ENCODE data around the gene PSIP1.
"Not testable (repeated sequence)": the region's sequence is repeated elsewhere in the genome, so short reads cannot be mapped to it uniquely, and the experiment has no call there.

The PSIP1 gene

GRCh38 chr9:15510789-15511575 is at the start of gene PSIP1:
PSIP1 (minus strand) TSS chr9:15510970; CDS start chr9:15510188, 782 bp downstream.
- peak; percentile 75 for DNase-seq (ENCODE audit: low read depth)

DNA sequence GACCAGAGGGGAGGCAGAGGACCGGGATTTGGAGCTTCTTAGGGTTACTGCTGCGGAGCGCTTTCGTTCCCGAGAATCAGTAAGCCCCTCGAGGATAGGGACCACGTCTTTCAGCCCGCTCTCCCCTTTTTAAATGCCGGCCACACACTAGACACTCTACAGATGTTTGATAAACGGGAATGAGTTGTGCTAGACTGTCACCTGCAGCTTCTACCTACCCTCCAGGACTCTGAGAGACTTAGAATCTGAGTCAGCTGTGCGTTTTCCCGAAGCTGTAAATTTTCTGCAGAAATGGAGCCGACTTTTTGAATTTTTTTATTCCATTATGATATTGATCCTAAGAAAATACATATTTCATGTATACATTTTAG is 42.7 kb upstream of the PSIP1 start:
- DNase-seq (ENCODE audit: low read depth): no peak

- DNase-seq (ENCODE audit: low read depth): peak; percentile 95
Measured at GRCh38 chr9:15552636-15553527, 42.1 kb upstream of the PSIP1 start, which contains the start of gene CCDC171. CCDC171 (plus strand) TSS chr9:15553043; CDS start chr9:15564089, 11,046 bp downstream.

GRCh38 chr9:15549611-15550010 is 38.8 kb upstream of the PSIP1 start:
- DNase-seq (ENCODE audit: low read depth): no peak

DNA sequence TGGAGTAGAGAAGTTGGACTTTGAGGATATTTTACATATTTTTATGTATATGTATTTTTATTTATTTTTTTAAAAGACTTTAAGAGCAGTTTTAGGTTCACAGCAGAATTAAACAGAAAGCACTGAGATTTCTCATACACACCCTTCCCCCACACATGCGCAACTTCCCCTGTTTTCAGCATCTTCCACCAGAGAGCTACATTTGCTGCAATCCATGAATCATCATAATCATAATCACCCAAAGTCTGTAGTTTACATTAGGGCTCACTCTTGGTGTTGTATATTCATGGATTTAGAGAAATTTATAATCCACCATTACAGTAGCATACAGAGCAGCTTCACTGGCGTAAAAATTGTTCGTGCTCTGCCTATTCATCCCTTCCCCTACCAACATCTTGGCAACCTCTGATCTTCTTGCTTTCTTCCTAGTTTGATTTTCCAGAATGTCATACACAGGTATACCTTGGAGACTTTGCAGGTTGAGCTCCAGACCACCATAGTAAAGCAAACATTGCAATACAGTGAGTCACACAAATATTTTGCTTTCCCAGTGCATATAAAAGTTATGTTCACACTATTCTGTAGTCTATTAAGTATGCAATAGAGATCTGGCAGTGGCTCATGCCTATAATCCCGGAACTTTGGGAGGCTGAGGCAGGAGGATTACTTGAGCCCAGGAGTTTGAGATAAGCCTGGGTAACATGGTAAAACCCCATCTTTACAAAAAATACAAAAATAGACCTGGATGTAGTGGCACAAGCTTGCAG is 32.5 kb upstream of the PSIP1 start:
- DNase-seq (ENCODE audit: low read depth): no peak

DNA sequence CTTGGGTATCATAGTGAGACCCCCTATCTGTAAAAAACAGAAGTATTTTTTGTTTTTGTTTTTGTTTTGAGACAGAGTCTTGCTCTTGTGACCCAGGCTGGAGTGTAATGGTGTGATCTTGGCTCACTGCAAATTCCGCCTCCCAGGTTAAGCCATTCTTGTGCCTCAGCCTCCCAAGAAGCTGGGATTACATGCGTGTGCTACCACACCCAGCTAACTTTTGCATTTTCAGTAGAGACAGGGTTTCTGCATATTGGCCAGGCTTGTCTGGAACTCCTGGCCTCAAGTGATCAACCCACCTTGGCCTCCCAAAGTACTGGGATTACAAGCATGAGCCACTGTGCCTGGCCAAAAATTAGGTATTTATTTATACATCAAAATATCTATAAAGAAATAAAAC is 31.9 kb upstream of the PSIP1 start:
- no peak for DNase-seq (ENCODE audit: low read depth)

GRCh38 chr9:15541872-15542271 is 31.1 kb upstream of the PSIP1 start:
- no peak for DNase-seq (ENCODE audit: low read depth)

DNA sequence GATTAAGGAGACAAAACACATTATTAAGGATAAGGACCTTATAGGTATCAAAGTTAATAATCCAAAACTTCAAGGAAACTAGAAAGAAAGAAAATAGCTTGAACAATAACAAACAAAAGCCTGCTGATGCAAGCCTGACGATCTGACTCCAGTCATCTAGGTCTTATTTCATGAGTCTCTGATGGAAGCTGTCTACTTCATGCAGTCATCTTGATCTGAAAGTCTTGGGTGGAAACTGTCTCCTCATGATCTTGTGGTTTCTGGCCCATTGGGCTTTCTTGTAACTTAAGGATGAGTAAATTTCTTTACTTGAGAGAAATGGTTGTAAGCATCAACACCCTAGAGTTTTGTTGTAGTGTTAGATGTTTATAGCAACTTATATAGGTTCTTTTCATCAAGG is 20.6 kb upstream of the PSIP1 start:
- DNase-seq (ENCODE audit: low read depth): no peak

- no peak for DNase-seq (ENCODE audit: low read depth)
Measured at GRCh38 chr9:15529566-15530324, 19.0 kb upstream of the PSIP1 start.

DNA sequence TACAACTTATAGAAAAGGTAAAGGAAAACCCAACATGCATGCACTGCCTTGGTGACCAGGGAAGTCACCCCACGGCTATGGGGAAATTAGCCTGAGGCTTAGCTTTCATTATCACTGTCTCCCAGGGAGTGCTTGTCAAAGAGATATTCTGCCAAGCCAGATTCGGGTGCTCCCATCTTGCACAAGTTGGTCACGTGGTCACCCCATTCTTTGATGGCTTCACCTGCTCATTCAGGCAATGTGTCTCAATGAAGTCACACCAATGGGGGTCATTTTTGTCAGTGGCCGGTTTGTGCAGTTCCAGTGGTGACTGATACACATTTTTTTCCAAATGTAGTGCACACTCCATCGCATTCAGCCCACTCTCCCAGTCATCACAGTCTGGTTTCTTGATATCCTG is 16.3 kb upstream of the PSIP1 start:
- not testable (repeated sequence) for DNase-seq (ENCODE audit: low read depth)

- no peak for DNase-seq (ENCODE audit: low read depth)
Measured at GRCh38 chr9:15525958-15526357, 15.2 kb upstream of the PSIP1 start.

GRCh38 chr9:15524845-15525455 is 14.2 kb upstream of the PSIP1 start:
- DNase-seq (ENCODE audit: low read depth): no peak

DNA sequence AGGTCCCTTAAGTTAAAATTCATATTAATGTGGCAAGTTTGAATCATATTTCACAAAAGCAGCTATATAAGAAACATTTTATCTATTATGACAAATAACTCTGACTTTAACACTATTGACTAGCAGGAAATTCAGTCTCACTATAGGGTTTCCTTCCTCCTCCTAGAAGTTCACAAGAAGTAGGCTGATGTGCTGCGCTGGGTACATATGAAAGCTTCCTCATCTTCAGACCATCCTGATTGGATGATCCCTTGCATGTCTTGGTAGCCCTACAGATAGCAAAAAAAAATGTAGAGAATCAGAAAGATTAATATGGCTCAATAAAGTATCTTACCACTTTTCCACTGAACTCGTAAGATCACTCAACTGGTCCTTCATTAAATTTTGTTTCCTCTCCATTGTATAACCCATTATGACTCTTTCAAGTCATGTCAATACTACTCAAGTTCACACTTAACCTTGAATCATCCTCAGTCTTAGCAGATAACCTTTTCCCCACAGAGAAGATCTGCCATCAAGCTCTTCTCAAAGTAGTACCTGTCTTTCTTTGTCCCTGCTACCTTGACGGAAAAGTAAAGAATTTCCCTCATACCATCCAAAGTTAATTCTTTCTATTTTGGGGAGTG is 11.5 kb upstream of the PSIP1 start:
- no peak for DNase-seq (ENCODE audit: low read depth)

- DNase-seq (ENCODE audit: low read depth): no peak
Measured at GRCh38 chr9:15521254-15521653, 10.5 kb upstream of the PSIP1 start.

DNA sequence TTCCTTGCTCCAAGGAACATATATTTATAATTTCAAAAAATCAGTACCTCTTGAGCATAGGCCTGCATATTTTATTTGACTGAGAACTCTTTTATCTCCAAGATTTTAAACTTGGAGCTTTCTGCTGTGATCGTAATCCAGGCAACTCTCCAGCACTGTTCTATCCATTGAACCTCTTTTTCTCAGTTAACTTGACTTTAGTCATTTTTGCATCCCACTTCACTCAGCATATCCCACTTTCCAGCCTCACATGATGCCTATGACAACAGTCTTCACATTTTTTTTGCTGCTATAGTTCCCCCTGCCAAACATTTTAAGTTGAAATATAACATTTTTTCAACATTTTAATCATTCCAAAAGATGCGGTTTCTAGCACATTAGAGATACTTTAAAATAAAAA is 9.1 kb upstream of the PSIP1 start:
- no peak for DNase-seq (ENCODE audit: low read depth)

DNA sequence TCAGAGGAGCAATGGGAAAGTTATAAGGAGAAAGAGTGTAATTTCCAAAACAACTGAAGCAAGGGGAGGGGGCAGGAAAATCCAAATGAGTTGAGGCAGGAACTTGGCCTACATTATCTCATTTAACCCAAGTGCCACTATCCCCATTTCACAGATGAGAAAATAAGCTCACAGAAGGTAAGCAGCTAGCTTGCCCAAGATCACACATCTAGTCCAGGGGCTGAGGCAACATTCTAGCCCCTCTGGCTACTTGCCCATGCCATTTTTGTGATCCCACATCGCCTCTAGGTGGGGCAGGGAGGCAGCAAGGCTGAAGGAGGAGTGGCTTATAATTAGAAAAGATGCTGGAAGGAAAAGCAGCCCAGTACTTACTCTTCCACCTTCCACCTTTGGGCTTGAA is 2.6 kb upstream of the PSIP1 start:
- peak; percentile 36 for DNase-seq (ENCODE audit: low read depth)

DNA sequence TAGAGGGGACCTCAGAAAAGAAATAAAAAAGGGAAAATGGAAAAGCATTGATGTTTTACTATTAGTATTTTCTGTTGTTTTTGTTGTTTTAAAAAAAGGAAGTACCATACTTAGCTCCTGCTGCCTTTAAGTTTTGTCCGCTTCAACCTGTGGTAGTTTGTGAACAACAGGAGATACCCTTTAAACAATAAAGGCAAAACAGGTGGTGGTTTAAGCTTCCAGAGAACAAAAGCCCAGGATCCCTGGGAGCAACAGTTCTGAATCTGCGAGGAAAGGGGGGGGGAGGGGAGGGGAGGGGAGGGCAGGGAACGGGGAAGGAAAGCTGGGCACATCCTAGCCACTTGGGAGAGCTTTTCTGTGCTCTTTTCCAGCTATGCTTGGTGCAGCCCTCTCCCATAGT is 2.1 kb upstream of the PSIP1 start:
- DNase-seq (ENCODE audit: low read depth): no peak

- no peak for DNase-seq (ENCODE audit: low read depth)
Measured at GRCh38 chr9:15512204-15512603, 1.4 kb upstream of the PSIP1 start.

DNA sequence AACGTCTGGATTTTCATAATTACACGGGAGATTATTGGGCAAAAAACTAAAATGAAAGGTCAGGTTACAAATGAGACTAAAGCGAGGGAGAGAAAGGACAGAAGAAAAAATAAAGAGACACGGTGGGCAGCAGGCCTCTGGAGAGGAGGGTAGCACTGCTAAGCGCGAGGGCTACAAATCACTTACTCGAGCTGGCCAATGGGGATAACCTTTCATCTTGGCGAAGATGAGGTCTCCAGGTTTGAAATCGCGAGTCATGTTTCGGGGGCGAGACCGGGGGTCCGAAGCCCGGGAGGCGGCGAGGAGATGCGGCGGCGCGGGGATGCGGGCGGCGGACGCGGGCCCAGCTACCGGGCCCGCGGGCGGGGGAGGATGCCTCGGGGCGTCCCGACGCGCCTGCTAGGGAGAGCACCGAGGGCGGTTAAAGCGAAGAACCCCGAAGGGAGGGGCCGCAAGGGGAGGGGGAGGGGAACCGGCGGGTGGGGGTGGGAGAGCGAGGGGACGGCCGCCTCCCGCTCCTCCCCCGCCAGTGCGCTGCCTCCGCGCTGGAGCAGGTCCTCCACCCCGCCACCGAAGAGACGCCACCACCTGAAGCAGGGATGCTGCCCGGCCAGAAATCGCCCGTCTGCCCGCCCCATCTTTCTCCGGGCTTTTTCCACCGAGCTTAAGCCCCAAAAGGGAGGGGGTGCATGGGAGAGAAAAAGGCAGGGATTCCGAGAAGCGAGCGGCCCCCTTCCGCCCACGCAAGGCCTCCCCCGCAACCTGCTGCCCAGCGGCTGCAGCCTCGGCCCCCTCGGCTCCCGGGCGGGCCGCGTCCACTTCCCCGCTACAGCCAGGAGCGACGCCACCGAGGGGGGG is 610 bp downstream of the PSIP1 start:
- DNase-seq (ENCODE audit: low read depth): peak; percentile 35

GRCh38 chr9:15505921-15506320 is 4.8 kb downstream of the PSIP1 start:
- DNase-seq (ENCODE audit: low read depth): no peak
